ENCODE results near the gene MTUS2. TPM values are rescaled to one million over a fixed set of nuclear protein-coding genes. Genes with fewer than 3 reads are reported as not detected.
"Not testable (repeated sequence)": the region's sequence is repeated elsewhere in the genome, so short reads cannot be mapped to it uniquely, and the experiment has no call there.

MTUS2 gene
- total RNA-seq, 1 donor: not detected

DNA sequence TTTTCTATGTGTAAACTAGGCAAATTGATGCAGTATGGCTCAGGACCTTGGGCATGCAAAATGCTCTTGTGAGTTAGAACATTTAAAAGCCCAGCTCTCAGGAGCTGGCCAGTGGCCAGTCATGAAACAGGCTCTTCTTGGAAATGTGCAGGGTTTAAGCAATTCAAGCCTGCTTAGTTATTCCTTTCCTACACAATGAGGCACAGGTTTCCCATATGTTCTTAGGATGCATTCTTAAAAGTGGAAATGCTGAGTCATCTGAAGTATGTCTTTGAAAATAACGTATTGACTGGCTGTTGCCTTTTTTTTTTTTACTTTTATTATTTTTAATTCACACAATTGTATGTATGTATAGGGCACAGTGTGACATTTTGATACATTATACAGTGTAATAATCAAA, 474.7 kb downstream of the MTUS2 start:
- no peak for DNase-seq (ENCODE audit: low read depth in 2 of 3, low spot score in 2 of 3)

DNA sequence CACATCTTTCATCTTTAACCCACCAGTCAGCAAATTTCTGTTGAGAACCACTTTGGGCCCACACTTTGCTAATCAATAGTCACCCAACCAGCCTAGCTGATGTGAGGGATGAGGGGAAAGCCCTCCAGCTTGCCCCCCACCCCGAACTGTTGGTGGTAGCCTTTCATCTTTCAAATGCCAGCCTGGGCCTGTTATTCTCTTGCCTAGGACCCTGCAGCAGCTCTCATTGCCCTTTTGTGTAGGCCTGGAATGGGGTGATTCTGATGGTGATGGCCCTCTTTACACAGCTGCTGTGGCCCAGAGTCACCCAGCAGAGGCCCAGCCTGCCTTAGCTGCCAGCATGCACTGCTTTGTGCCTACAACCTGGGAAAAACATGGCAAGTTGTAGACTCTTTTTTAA, 480.9 kb downstream of the MTUS2 start:
- DNase-seq (ENCODE audit: low read depth in 2 of 3, low spot score in 2 of 3): no peak

DNA sequence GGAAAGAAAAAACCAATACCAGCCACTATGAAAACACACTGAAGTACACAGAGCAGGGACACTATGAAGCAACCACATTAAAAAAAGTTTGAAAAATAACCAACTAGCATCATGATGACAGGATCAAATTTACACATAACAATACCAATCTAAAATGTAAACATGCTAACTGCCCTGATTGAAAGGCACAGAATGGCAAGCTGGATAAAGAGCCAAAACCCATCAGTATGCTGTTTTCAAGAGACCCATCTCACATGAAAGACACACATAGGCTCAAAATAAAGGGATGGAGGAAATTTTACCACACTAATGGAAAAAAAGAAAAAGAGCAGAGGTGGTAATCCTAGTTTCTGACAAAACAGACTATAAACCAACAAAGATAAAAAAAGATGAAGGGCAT, 484.0 kb downstream of the MTUS2 start:
- DNase-seq (ENCODE audit: low read depth in 2 of 3, low spot score in 2 of 3): no peak

DNA sequence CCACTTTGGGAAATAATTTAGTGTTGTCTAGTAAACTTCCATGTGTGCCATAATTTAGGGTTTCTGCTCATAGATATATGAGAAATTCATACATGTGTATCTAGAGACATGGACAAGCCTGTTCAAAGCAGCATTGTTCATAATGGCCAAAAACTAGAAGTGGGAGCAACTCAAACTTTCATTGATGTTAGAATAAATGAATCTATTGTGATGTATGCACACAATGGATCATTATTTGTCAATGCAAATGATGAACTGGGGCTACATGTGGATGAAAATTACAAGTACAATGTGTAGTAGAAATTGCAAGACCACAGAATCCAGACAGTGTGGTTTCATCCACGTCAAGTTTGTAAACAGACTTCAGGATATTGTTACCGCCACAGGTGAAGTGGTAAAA, 490.7 kb downstream of the MTUS2 start:
- no peak for DNase-seq (ENCODE audit: low read depth in 2 of 3, low spot score in 2 of 3)

DNA sequence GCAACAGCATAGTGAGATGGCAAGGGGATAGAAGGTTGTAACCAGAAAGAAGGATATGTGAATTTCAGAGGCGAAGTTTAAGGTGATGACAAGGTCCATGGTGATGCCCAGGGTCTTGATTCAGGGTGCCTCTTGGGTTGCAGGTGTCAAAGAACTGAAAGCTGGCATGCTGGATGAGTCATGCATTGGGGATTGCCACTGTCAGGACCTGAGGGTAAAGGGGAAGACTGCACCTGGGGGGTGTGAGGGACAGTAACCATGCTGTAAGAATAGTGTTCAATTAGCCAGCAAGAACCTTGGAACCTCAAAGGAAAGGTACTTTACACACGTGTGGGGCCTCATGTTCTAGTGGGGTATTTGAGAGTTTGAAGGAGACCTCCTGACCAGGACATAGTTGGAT, 495.7 kb downstream of the MTUS2 start:
- DNase-seq (ENCODE audit: low read depth in 2 of 3, low spot score in 2 of 3): no peak

DNA sequence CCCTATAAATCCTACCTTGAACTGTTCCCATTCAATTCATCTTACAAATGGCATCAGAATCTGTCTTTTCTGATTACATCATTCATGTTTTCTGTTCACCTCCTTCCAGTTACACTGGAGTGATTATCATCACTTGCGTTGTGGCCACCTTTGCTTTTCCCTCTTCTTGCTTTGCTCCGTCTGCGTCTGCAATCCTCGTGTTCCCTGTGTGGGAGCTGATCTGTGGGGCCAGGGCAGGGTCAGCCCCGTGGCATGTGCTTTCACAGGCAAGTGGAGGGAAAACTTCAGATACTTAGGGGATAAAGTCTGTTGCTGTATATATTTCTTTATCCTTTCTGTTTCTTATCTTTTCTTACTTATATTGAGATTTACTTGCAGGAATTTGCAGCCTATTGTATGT, 497.7 kb downstream of the MTUS2 start:
- DNase-seq (ENCODE audit: low read depth in 2 of 3, low spot score in 2 of 3): no peak

DNA sequence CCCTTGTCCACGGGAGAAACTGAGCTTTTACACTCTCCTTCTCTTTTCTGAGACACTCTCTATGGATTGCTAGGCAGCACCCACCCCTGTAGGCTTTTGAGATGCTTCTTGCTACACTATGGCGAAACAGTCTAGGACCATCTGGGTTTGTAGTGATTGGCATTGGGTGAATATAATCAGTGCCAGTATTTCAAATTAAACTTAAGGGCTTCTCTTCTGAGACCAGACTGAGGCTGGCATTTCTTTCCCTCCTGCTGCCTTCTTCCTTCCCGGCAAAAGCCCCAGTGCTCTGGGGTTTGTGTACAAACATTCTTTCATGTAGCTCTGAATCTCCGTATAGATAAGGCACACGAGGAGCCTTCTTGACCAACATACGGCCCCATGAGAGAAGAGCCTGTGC, 498.6 kb downstream of the MTUS2 start:
- no peak for DNase-seq (ENCODE audit: low read depth in 2 of 3, low spot score in 2 of 3)

DNA sequence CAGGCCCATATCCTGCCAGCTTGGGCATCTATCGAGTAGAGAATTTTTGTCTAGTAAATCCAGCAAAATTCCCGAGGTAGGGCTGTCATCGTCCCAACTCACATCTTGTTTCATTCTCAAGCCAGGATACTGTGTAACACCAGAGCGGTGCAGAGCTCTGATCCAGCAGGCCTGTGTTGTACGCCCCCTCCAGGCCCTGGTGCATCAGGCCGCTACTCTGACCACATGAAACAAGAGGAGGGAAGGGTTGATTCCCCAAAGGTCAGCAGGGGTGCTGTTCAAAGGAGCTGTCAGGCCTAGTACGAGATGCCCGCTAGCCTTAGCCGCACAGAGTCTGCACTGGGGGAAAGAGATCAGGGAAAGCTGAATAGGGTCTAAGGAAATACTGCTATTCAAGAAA, 499.3 kb downstream of the MTUS2 start:
- no peak for DNase-seq (ENCODE audit: low read depth in 2 of 3, low spot score in 2 of 3)

DNA sequence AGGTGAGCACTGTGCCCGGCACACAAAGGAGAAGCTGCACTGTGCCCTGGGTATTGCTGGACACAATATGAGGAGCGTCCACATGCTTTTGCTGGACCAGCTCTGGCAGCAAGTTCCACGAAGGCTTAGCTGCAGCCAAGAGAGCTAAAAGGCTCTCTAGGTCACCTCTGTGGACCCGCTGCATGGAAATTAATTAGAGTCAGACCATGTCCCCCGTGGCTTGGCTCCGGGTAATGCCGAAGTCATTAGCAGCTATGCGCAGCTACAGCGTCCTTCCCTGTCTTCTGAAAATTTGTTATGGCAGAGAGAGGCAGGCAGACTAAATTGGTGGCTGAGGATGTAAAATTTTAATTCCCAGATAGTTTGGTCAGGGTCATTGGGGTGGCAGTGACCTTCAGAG, 503.8 kb downstream of the MTUS2 start:
- DNase-seq (ENCODE audit: low read depth in 2 of 3, low spot score in 2 of 3): no peak

DNA sequence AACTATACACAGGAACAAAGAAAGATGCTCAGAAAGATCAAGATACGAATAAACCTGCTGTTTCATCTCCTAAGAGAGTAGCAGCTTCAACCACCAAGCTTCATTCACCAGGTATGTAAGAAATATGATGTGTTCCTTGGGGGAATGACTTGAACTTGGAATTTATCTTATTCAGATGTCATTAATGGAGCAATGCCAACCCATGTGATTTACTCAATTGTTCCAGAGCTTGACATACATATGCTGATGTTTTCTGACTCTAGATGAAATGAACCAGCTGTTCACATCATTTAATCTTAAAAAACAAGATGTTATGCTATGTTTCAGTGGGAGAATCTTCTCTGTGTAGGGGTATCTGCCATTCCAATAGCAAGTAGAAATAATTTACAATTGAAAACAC, 504.5 kb downstream of the MTUS2 start:
- no peak for DNase-seq (ENCODE audit: low read depth in 2 of 3, low spot score in 2 of 3)

DNA sequence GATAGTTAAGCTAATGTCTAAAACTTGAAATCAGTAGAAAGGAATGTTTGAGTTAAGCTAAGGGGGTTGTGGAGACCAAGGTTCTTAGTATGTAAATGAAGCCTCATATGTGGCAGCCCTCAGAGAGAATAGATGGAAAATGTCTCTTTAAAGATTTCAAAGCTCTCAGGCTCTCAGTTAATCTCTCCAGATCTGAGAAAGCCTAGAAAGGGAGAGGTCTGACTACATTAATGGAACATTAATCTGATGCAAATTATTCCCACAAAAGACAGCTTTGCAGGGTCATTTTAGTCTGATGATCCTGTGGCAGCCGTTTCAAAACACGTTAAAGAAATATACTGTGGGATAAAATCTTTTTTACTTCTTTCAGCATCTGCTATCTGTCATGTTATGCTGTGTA, 508.4 kb downstream of the MTUS2 start:
- DNase-seq (ENCODE audit: low read depth in 2 of 3, low spot score in 2 of 3): no peak

DNA sequence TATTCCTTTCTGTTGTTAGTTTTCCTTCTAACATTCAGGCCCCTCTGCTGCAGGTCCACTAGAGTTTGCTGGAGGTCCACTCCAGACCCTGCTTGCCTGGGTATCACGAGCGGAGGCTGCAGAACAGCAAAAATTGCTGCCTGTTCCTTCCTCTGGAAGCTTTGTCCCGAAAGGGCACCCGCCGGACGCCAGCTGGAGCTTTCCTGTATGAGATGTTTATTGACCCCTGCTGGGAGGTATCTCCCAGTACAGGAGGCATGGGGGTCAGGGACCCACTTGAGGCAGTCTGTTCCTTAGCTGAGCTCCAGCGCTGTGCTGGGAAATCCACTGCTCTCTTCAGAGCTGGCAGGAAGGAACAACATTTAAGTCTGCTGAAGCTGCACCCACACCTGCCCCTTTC, 516.2 kb downstream of the MTUS2 start:
- DNase-seq (ENCODE audit: low read depth in 2 of 3, low spot score in 2 of 3): no peak

DNA sequence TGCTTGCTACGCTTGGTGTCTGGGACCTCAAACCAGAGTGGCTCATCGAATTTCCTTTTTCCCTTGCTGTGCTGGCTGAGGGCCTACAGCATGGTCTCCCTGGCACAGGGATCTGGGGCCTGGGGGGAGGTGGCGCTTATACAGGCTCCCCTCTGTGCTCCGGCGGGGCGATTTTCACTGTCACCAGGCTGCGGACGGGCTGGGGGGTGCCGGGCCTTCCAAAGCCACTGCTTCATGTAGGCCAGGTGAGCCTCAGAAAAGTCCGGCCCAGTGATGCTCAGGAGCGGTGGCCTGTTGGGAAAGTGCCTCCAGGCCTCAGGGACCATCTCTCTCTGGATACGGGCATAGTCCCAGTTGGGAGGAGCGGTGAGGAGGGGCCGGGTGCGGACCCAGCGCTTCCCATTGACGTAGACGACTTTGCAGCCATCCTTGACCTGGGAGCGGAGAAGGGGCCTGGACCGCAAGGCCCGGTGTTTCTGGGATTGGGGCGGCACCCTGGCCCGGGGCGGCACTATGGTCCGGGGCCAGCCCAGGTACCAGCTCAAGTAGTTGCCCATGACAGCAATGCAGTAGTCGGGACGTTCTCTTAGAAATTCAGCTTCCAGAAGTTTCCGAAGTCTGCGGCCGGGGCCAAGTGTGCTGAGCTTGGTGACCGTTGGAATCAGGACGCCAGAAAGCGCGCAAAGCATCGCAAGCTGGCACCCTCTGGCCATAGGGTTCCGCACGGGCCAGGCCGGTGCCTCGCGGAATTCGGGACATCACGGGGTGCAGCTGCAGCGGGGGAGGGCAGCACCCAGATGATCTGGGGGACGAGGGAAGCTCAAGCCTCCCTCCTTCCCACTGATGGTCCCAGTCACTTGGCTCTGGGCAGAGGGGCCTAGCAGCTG, 519.5 kb downstream of the MTUS2 start:
- DNase-seq (ENCODE audit: low read depth in 2 of 3, low spot score in 2 of 3): no peak

DNA sequence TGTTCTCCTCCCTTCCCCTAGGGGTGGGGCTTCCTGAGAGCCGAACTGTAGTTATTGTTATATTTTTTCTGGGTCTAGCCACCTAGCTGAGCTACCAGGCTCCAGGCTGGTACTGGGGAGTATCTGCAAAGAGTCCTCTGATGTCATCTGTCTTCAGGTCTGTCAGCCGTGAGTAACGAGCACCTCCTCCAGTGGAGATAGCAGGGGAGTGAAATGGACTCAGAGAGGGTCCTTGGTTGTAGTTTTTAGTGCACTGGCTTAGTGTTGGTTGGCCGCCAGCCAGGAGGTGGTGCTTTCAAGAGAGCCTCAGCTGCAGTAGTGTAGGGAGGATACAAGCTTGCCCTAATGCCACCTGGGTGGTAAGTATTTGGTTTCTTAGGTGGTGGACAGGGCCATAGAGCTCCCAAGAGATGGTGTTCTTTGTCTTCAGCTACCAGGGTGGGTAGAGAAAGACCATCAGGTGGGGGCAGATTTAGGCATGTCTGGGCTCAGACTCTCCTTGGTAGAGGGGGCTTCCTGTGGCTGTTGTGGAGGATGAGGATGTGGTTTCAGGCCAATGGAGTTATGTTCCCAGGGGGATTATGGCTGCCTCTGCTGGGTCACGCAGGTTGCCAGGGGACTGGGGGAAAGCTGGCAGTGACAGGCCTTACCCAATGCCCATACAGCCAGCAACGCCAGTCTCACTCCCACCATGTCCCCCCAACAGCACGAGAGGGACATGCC, 525.9 kb downstream of the MTUS2 start:
- not testable (repeated sequence) for DNase-seq (ENCODE audit: low read depth in 2 of 3, low spot score in 2 of 3)

DNA sequence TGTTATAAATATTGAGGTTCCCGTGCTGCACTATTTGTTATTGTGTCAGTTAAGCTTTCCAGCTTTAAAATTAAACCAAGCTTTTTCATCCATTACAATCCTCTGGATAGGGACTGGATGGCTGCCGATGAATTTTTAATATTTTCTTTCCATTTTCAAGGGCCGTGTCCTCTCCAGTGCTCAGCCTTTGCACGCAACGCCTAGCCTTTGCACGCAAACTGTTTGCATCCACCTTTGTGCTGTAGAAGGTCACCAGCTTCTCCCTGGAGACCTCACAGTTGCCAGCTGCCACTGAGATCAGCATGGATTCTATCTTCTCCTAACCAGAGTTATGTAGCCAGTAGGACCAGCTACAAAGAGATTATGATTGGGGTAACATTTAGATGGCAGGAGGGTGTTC, 534.9 kb downstream of the MTUS2 start:
- DNase-seq (ENCODE audit: low read depth in 2 of 3, low spot score in 2 of 3): no peak

DNA sequence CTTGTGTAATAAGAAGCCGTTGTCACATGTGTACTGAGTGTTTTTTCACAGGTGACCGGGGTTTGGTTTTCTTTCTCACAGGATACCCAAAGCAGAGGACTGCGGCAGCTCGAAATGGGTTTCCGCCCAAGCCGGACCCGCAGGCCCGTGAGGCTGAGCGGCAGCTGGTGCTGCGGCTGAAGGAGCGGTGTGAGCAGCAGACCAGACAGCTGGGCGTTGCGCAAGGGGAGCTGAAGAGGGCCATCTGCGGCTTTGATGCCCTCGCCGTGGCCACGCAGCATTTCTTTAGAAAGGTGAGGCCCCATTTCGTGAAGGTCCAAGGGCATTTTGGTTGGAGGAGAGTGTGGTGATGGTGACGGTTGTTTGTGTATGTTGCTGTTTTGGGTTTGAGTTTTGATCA, 539.0 kb downstream of the MTUS2 start:
- no peak for DNase-seq (ENCODE audit: low read depth in 2 of 3, low spot score in 2 of 3)

DNA sequence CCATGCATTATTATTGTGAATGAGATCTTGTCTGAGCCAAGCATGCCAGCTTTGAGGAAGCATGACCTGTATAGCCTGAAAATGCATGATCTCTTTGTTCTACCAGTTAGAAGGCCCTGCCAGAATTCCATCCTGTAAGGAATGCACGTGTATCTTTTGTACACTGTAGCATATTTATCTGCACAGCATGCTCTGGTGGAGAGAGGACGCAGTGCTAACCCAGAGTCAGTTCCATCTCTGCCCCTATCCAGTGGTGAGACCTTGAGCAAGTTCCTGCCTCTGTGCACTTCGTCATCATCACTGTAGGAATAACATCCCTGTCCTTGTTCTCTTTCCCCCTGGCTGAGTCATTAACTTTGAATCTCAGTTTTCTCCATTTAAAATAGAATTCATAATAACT, 541.6 kb downstream of the MTUS2 start:
- DNase-seq (ENCODE audit: low read depth in 2 of 3, low spot score in 2 of 3): no peak

DNA sequence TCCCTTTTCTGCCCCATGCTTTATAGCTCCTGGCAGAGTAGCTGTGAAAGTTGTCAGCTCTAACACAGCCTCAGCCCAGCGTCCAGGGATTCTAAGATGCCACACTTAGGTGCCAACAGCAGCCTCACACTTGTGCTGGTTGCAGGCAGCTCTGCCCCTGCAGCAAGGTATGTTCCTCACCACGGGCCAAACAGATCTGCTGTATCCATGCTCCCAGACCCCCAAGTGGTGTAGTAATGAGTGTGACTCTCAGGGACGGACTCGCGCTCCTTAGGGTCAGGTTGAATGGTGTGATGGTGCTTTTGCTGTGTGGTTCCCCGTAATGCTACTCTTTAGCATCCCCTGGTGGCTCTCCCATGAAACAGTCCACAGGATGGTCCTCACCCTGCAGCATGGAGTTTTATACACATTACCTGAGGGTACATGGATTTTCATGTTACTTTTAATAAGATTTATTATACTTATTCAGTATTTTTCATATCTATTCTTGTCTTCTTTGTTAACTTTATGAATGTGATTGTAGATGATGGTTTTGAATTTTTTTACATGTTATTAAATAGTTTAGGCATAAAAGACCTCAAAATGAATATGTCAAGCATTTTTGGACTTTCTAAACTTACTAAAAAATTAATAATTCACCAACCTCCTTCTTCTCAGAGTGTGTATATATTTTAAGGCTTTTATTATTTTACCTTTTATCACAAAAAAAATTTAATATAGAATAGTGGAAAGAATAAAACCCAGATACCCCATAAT, 542.9 kb downstream of the MTUS2 start:
- peak in 2 of 3 donors; percentile 43 to 57 for DNase-seq (ENCODE audit: low read depth in 2 of 3, low spot score in 2 of 3)

DNA sequence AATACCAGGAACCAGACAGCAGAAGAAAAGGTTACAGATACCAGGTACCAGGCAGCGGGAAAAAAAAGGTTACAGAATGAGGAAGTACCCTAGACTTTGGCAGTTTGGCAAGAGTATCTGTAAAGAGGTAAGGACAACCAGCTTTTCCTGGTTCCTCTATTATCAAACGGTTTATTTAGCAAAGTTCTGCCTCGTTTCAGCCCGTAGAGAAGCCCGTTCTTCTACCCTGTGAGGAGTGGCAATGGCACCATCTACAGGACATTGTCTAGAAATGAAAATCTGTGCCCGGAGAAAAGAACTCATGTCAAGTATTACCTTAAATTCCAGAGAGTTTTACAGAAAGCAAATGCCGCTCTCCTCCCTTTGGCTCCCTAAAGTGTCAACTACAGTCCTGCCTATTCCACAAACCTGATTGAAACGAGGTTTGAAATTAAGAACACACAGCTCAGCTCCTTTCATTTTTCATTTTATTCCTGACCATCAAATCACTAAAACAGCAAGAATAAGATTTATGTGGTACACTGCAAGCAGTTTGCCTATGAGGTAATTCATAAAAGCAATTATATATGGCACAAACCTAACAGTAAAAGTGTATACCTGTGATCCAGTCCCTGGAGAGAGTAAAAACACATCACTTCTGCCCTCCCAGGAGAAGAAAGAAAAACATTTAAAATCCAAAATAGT, 549.1 kb downstream of the MTUS2 start:
- DNase-seq (ENCODE audit: low read depth in 2 of 3, low spot score in 2 of 3): peak in 2 of 3 donors; percentile 65 to 90

DNA sequence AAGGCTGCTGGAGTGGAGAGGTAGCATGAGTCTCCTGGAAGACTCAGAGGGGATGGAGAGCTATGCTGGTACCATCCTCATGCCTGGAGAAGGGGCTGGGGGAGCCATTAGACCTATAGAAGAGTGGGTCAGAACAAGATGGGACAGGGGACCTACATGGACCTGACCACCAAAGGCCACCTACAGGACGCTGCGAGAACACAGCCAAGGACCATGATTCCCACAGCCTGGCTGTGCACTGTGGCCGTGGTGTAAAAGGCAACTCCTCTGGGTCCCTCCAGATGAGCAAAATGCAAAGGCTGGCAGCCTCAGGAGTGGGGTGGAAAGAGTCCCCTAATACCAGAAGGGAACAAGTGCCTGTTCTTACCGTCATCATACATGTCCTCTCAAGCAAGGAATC, 559.1 kb downstream of the MTUS2 start:
- no peak for DNase-seq (ENCODE audit: low read depth in 2 of 3, low spot score in 2 of 3)

DNA sequence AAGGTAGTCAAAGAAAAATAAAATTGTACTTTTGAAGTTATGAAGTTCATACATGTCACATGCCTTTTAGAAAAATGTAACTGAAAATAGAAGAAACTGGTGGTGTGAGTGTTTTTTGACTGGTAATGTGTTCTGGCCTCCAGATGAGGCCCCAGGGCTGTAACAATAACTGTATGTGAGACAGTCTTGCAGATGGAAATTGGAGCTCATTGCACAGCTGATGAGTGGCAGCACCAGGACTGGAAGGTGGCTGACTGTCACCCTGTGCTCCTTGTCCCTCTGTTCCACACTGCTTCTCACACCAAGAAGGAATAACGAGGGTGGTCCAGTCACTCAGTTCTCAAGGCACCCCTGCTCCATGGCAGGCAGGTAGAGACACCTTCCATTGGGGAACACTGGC, 559.7 kb downstream of the MTUS2 start:
- DNase-seq (ENCODE audit: low read depth in 2 of 3, low spot score in 2 of 3): no peak

Data from hematopoietic multipotent progenitor cell (in vitro differentiated cells).